Calu3 (cell line): ENCODE measurements around the gene LONP1. TPM values are rescaled to one million over a fixed set of nuclear protein-coding genes. Genes with fewer than 3 reads are reported as not detected.

Experiments
- BruUV-seq: library from RNA; stranded (reverse); fragments of 400-500 nt; replicated peaks from 2 replicates; lab custom pipeline; 2021; lab: Mats Ljungman, UMichigan
- CTCF ChIA-PET: fragments of 300-600 bp; sonication (Branson Sonifier 250); formaldehyde crosslinking; loops from one replicate; lab custom pipeline; 2022; ENCODE audit warnings: antibody characterized with exemption; lab: Charles Lee
- DNase-seq: peaks from one replicate; pipeline ENCODE4 v3.0.0; 2022
- H3K27ac Mint-ChIP-seq: one replicate; pipeline ENCODE4 v1.8.0; 2022; ENCODE audit warnings: mixed read lengths; ENCODE audit not compliant: unreplicated experiment
- H3K27me3 Mint-ChIP-seq: one replicate; pipeline ENCODE4 v1.8.0; 2022; ENCODE audit warnings: mixed read lengths; ENCODE audit not compliant: unreplicated experiment
- H3K36me3 Mint-ChIP-seq: one replicate; pipeline ENCODE4 v1.8.0; 2022; ENCODE audit warnings: mild to moderate bottlenecking, moderate library complexity, mixed read lengths; ENCODE audit not compliant: insufficient read depth, unreplicated experiment
- H3K4me1 Mint-ChIP-seq: one replicate; pipeline ENCODE4 v1.8.0; 2022; ENCODE audit warnings: mild to moderate bottlenecking, low read depth, mixed read lengths; ENCODE audit not compliant: unreplicated experiment
- H3K4me3 Mint-ChIP-seq: one replicate; pipeline ENCODE4 v1.8.0; 2022; ENCODE audit warnings: mild to moderate bottlenecking, low read depth, moderate library complexity, mixed read lengths; ENCODE audit not compliant: unreplicated experiment
- H3K9me3 Mint-ChIP-seq: one replicate; pipeline ENCODE4 v1.8.0; 2022; ENCODE audit warnings: low read depth, mixed read lengths; ENCODE audit not compliant: unreplicated experiment
- CTCF ChIP-seq: fragments of 200-600 bp; IDR thresholded peaks from one replicate; pipeline ENCODE4 v1.8.0; 2022; ENCODE audit warnings: antibody characterized with exemption; ENCODE audit not compliant: unreplicated experiment
- intact Hi-C: fragments of 100-400 bp; cut with micrococcal nuclease; formaldehyde crosslinking; loops from one replicate; pipeline ENCODE4 v1.10.0; 2022; ENCODE audit not compliant: unreplicated experiment
- total RNA-seq: library from RNA; stranded (reverse); gene quantifications from 2 replicates; pipeline ENCODE4 v1.2.3, GENCODE V29; 2022

Gene LONP1
- total RNA-seq, 1 experiment from 2014 or later = 92.8 TPM

GRCh38 chr19:5682107-5682482 lies 37.9 kb downstream of the LONP1 start:
- intact Hi-C loops = no loop called here
- TF ChIP-seq CTCF = no peak
- CTCF ChIA-PET = no interaction called here
- H3K36me3 Mint-ChIP-seq = peaks cover 48% of the 10 kb centered on the region
- H3K4me3 Mint-ChIP-seq = peak overlapping the region; percentile 97
- no peaks in the 10 kb centered on the region for H3K9me3 Mint-ChIP-seq
- H3K27me3 Mint-ChIP-seq = peaks cover 9% of the 10 kb centered on the region
- no TSS peak for BruUV-seq
- no peak for DNase-seq
- no peak overlapping the region for H3K27ac Mint-ChIP-seq
- peaks cover 18% of the 10 kb centered on the region for H3K4me1 Mint-ChIP-seq

GRCh38 chr19:5681391-5682106 lies 38.4 kb downstream of the LONP1 start:
- H3K36me3 Mint-ChIP-seq = peaks cover 43% of the 10 kb centered on the region
- H3K9me3 Mint-ChIP-seq = no peaks in the 10 kb centered on the region
- H3K27ac Mint-ChIP-seq = peak overlapping the region; percentile 71
- no peak for TF ChIP-seq CTCF
- no peak for DNase-seq
- CTCF ChIA-PET = no interaction called here
- intact Hi-C loops = no loop called here
- peaks cover 9% of the 10 kb centered on the region for H3K27me3 Mint-ChIP-seq
- peak overlapping the region; percentile 97 for H3K4me3 Mint-ChIP-seq
- peaks cover 18% of the 10 kb centered on the region for H3K4me1 Mint-ChIP-seq
- no TSS peak for BruUV-seq

GRCh38 chr19:5680437-5681368 lies 39.2 kb downstream of the LONP1 start, which contains the start of the genes HSD11B1L and MICOS13:
TSS of gene HSD11B1L (plus strand) at chr19:5681027. CDS start at chr19:5684833, 3,806 bp downstream.
TSS of gene MICOS13 (minus strand) at chr19:5680516. CDS start at chr19:5680486, 30 bp downstream.
- Mint-ChIP-seq H3K9me3 (no peaks in the 10 kb centered on the region), H3K27me3 (peaks cover 9% of the 10 kb centered on the region), H3K36me3 (peaks cover 42% of the 10 kb centered on the region), H3K4me1 (peaks cover 18% of the 10 kb centered on the region), H3K4me3 (peak within 1 kb of the TSS; percentile 97), H3K27ac (peak within 1 kb of the TSS; percentile 100)
- CTCF ChIA-PET = no interaction called here
- TF ChIP-seq CTCF = no peak
- DNase-seq = peak; percentile 93
- BruUV-seq = no TSS peak
- intact Hi-C loops = no loop called here

- intact Hi-C loops = no loop called here
- BruUV-seq = TSS peak; percentile 81
- Mint-ChIP-seq H3K27me3 (peaks cover 9% of the 10 kb centered on the region), H3K4me1 (peaks cover 18% of the 10 kb centered on the region), H3K4me3 (peak overlapping the region; percentile 97), H3K27ac (peak overlapping the region; percentile 100), H3K9me3 (no peaks in the 10 kb centered on the region), H3K36me3 (peaks cover 42% of the 10 kb centered on the region)
- no peak for TF ChIP-seq CTCF
- no peak for DNase-seq
- CTCF ChIA-PET = no interaction called here
These were observed 39.9 kb downstream of the LONP1 start for GRCh38 chr19:5680084-5680436.
